ENCODE data around the gene NRIP3.
"Not testable (repeated sequence)": the region's sequence is repeated elsewhere in the genome, so short reads cannot be mapped to it uniquely, and the experiment has no call there.

The NRIP3 gene

GRCh38 chr11:9015677-9016076, 11.9 kb upstream of the NRIP3 start:
- peak; percentile 28 for DNase-seq

- DNase-seq, result no peak
Measured at GRCh38 chr11:9014826-9015225, 11.0 kb upstream of the NRIP3 start.

- no peak for DNase-seq
Measured at GRCh38 chr11:9013373-9013772, 9.6 kb upstream of the NRIP3 start.

- DNase-seq, result not testable (repeated sequence)
Measured at GRCh38 chr11:9009538-9009937, 5.7 kb upstream of the NRIP3 start.

GRCh38 chr11:9008661-9009060, 4.9 kb upstream of the NRIP3 start:
- no peak for DNase-seq

GRCh38 chr11:9008011-9008550, 4.3 kb upstream of the NRIP3 start:
- DNase-seq, result no peak

- no peak for DNase-seq
Measured at GRCh38 chr11:9005087-9005486, 1.3 kb upstream of the NRIP3 start.

- no peak for DNase-seq
Measured at GRCh38 chr11:9004183-9004926, 554 bp upstream of the NRIP3 start.

GRCh38 chr11:9002920-9003572, 755 bp downstream of the NRIP3 start:
- DNase-seq, result no peak

- no peak for DNase-seq
Measured at GRCh38 chr11:9001736-9002135, 2.1 kb downstream of the NRIP3 start.

GRCh38 chr11:8998017-8998416, 5.8 kb downstream of the NRIP3 start:
- no peak for DNase-seq

- DNase-seq, result no peak
Measured at GRCh38 chr11:8997451-8997850, 6.3 kb downstream of the NRIP3 start.

GRCh38 chr11:8989453-8989852, 14.3 kb downstream of the NRIP3 start:
- DNase-seq, result no peak

GRCh38 chr11:8988329-8989234, 15.2 kb downstream of the NRIP3 start:
- no peak for DNase-seq

- DNase-seq, result no peak
Measured at GRCh38 chr11:8987446-8987845, 16.4 kb downstream of the NRIP3 start.

GRCh38 chr11:8986772-8987171, 17.0 kb downstream of the NRIP3 start:
- not testable (repeated sequence) for DNase-seq

- DNase-seq, result no peak
Measured at GRCh38 chr11:8985462-8985861, 18.3 kb downstream of the NRIP3 start.

- no peak for DNase-seq
Measured at GRCh38 chr11:8983552-8983951, 20.2 kb downstream of the NRIP3 start.

GRCh38 chr11:8980485-8980884, 23.3 kb downstream of the NRIP3 start:
- DNase-seq, result no peak

GRCh38 chr11:8979365-8979764, 24.4 kb downstream of the NRIP3 start:
- DNase-seq, result not testable (repeated sequence)

- no peak for DNase-seq
Measured at GRCh38 chr11:8973121-8973520, 30.7 kb downstream of the NRIP3 start.

- DNase-seq, result no peak
Measured at GRCh38 chr11:8971924-8972316, 31.9 kb downstream of the NRIP3 start.

- no peak for DNase-seq
Measured at GRCh38 chr11:8971196-8971923, 32.4 kb downstream of the NRIP3 start.
